HCT116 (cell line): ENCODE results near the gene DNTT. TPM values are rescaled to one million over a fixed set of nuclear protein-coding genes. Genes with fewer than 3 reads are reported as not detected.

Source experiments
- ATAC-seq: fragments of 200-7000 bp; cut with Tn5 transposase; 2 replicates; pipeline ENCODE4 v1.9.1; 2020; ENCODE audit warnings: mild to moderate bottlenecking, moderate library complexity
- BruUV-seq: library from RNA; stranded (reverse); fragments of 400-500 nt; replicated peaks from 2 replicates; lab custom pipeline; 2021; lab: Mats Ljungman, UMichigan
- CTCF ChIA-PET: fragments of 300-600 bp; sonication (Branson Sonifier 250); formaldehyde crosslinking; loops from one replicate; lab custom pipeline; 2021; ENCODE audit warnings: antibody characterized with exemption; lab: Charles Lee
- POLR2A ChIA-PET: fragments of 300-600, 350-600 bp; sonication (Branson Sonifier 250); formaldehyde crosslinking; loops from one replicate; lab custom pipeline; 2021; ENCODE audit warnings: antibody characterized with exemption; lab: Charles Lee
- RAD21 ChIA-PET, 2 experiments: fragments of 300-600 bp; sonication (Branson Sonifier 250); formaldehyde crosslinking; loops; one replicate each; lab custom pipeline; 2023; ENCODE audit warnings: low total read pairs in 2 of 2; ENCODE audit not compliant: uncharacterized antibody in 2 of 2, unreplicated experiment in 2 of 2, low non-redundant PET in 1 of 2; lab: Charles Lee
- DNase-seq: peaks from one replicate; pipeline ENCODE4 v3.0.0-alpha.2; 2010; ENCODE audit warnings: low read depth, low spot score
- H2AFZ ChIP-seq: fragments of 200-600 bp; shearing (Covaris generic), sonication (generic); 2 replicates; pipeline ENCODE4 v1.6.1; 2017; ENCODE audit warnings: low read depth, mixed run types, mixed read lengths, antibody characterized with exemption, low read length; ENCODE audit not compliant: poor library complexity, severe bottlenecking
- H3K27ac ChIP-seq: 2 replicates; pipeline ENCODE4 v1.5.1; 2012; ENCODE audit warnings: low read depth, low read length
- H3K27me3 ChIP-seq: fragments of 200-600 bp; sonication (generic); 2 replicates; pipeline ENCODE4 v1.6.1; 2016; ENCODE audit warnings: mixed run types, low read length, mixed read lengths; ENCODE audit not compliant: insufficient read depth
- H3K36me3 ChIP-seq, 2 experiments: fragments of 200-500 bp in 1 of 2; fragments of 200-600 bp in 1 of 2; sonication (Bioruptor generic) in 1 of 2; sonication (generic) in 1 of 2; 2 replicates each; pipeline versions ENCODE4 v1.5.1 to v1.6.1; 2014 to 2016; ENCODE audit warnings: low read length in 2 of 2, inconsistent platforms in 1 of 2, mixed read lengths in 1 of 2, mixed run types in 1 of 2; ENCODE audit not compliant: insufficient read depth in 2 of 2, control insufficient read depth in 1 of 2
- H3K4me1 ChIP-seq, 2 experiments: fragments of 200-600 bp in 1 of 2; sonication (generic) in 1 of 2; 2 replicates each; pipeline versions ENCODE4 v1.5.1 to v1.6.1; 2012 to 2017; ENCODE audit warnings: low read length in 2 of 2, inconsistent platforms in 1 of 2, mild to moderate bottlenecking in 1 of 2, mixed read lengths in 1 of 2, mixed run types in 1 of 2, moderate library complexity in 1 of 2; ENCODE audit not compliant: insufficient read depth in 2 of 2, control insufficient read depth in 1 of 2
- H3K4me2 ChIP-seq: fragments of 200-600 bp; sonication (generic); 2 replicates; pipeline ENCODE4 v1.6.1; 2017; ENCODE audit warnings: mixed run types, low read length, mixed read lengths
- H3K4me3 ChIP-seq, 2 experiments: fragments of 200-600 bp in 1 of 2; sonication (generic) in 1 of 2; replicated peaks in 1 of 2; 2 replicates each; pipeline ENCODE4 v1.5.1; 2011 to 2016; ENCODE audit warnings: low read length in 2 of 2, control low read depth in 1 of 2, low read depth in 1 of 2, mild to moderate bottlenecking in 1 of 2, mixed read lengths in 1 of 2, mixed run types in 1 of 2
- H3K79me2 ChIP-seq: fragments of 200-600 bp; sonication (generic); 2 replicates; pipeline ENCODE4 v1.6.1; 2017; ENCODE audit warnings: mild to moderate bottlenecking, mixed run types, low read length, moderate library complexity, mixed read lengths; ENCODE audit not compliant: insufficient read depth
- H3K9ac ChIP-seq: fragments of 200-600 bp; sonication (generic); 2 replicates; pipeline ENCODE4 v1.6.1; 2016; ENCODE audit warnings: low read length, mixed read lengths
- H3K9me2 ChIP-seq: fragments of 200-600 bp; sonication (generic), shearing (Covaris generic); 2 replicates; pipeline ENCODE4 v1.6.1; 2017; ENCODE audit warnings: mixed run types, mild to moderate bottlenecking, moderate library complexity; ENCODE audit not compliant: insufficient read depth
- H3K9me3 ChIP-seq, 2 experiments: fragments of 200-500 bp in 1 of 2; fragments of 200-600 bp in 1 of 2; sonication (Bioruptor generic) in 1 of 2; sonication (generic) in 1 of 2; 2 replicates each; pipeline ENCODE4 v1.6.1; 2014 to 2017; ENCODE audit warnings: low read length in 2 of 2, mixed read lengths in 2 of 2, inconsistent platforms in 1 of 2, low read depth in 1 of 2, mild to moderate bottlenecking in 1 of 2, mixed run types in 1 of 2, moderate library complexity in 1 of 2; ENCODE audit not compliant: control insufficient read depth in 1 of 2, insufficient read depth in 1 of 2
- H4K20me1 ChIP-seq: fragments of 200-600 bp; sonication (generic), shearing (Covaris generic); 2 replicates; pipeline ENCODE4 v1.6.1; 2017; ENCODE audit warnings: mixed run types, mild to moderate bottlenecking, moderate library complexity; ENCODE audit not compliant: insufficient read depth
- CBX3 ChIP-seq: IDR thresholded peaks from 2 replicates; pipeline ENCODE4 v1.6.1; 2012; ENCODE audit warnings: low read depth
- CEBPB ChIP-seq: IDR thresholded peaks from 2 replicates; pipeline ENCODE4 v1.6.1; 2012; ENCODE audit warnings: low read depth
- EGR1 ChIP-seq: IDR thresholded peaks from 2 replicates; pipeline ENCODE4 v1.6.1; 2012; ENCODE audit warnings: low read depth
- ELF1 ChIP-seq: IDR thresholded peaks from 2 replicates; pipeline ENCODE4 v1.6.1; 2012; ENCODE audit warnings: low read depth, borderline replicate concordance
- EZH2 ChIP-seq: fragments of 200-600 bp; sonication (generic); IDR thresholded peaks from 2 replicates; pipeline ENCODE4 v1.6.1; 2017; ENCODE audit warnings: antibody characterized with exemption, mixed run types
- FOSL1 ChIP-seq: IDR thresholded peaks from 2 replicates; pipeline ENCODE4 v1.6.1; 2012; ENCODE audit warnings: low read depth
- JUND ChIP-seq: IDR thresholded peaks from 2 replicates; pipeline ENCODE4 v1.6.1; 2012
- RAD21 ChIP-seq: IDR thresholded peaks from 2 replicates; pipeline ENCODE4 v1.6.1; 2012; ENCODE audit warnings: low read depth, mild to moderate bottlenecking
- SP1 ChIP-seq: IDR thresholded peaks from 2 replicates; pipeline ENCODE4 v1.6.1; 2012; ENCODE audit warnings: low read depth
- SRF ChIP-seq: IDR thresholded peaks from 2 replicates; pipeline ENCODE4 v1.6.1; 2012; ENCODE audit warnings: low read depth
- TCF7L2 ChIP-seq: IDR thresholded peaks from 2 replicates; pipeline ENCODE4 v1.7.0; 2011; ENCODE audit warnings: borderline replicate concordance, inconsistent platforms; ENCODE audit not compliant: insufficient read depth, insufficient read length; ENCODE audit errors: extremely low read depth
- ZFX ChIP-seq: fragments of 450-650 bp; IDR thresholded peaks from 2 replicates; pipeline ENCODE4 v1.6.1; 2017
- ZNF274 ChIP-seq: fragments of 200-500 bp; sonication (Bioruptor generic); IDR thresholded peaks from 2 replicates; pipeline ENCODE4 v1.6.1; 2014; ENCODE audit warnings: mild to moderate bottlenecking, low read depth, low read length, inconsistent platforms
- intact Hi-C: fragments of 100-400 bp; cut with micrococcal nuclease; formaldehyde crosslinking; loops from 2 replicates; pipeline ENCODE4 v1.10.0; 2022
- total RNA-seq: library from RNA; stranded (reverse); gene quantifications from one replicate; pipeline ENCODE4 v1.2.1, GENCODE V29; 2021; ENCODE audit not compliant: unreplicated experiment
- TF ChIP-seq, protein P1 (sequence below), 3 experiments: fragments of 200-600 bp in 1 of 3; sonication (generic) in 1 of 3; IDR thresholded peaks in 2 of 3; conservative IDR thresholded peaks in 1 of 3; 2 replicates each; pipeline ENCODE4 v1.5.1; 2012 to 2017; ENCODE audit warnings: low read depth in 2 of 3, low read length in 2 of 3, antibody characterized with exemption in 1 of 3, borderline replicate concordance in 1 of 3, control low read depth in 1 of 3, mild to moderate bottlenecking in 1 of 3, mixed read lengths in 1 of 3, mixed run types in 1 of 3, moderate library complexity in 1 of 3; ENCODE audit not compliant: insufficient read depth in 1 of 3
- TF ChIP-seq, protein P2 (sequence below): IDR thresholded peaks from 2 replicates; pipeline ENCODE4 v1.6.1; 2012; ENCODE audit warnings: low read depth
- TF ChIP-seq, protein P3 (sequence below): IDR thresholded peaks from 2 replicates; pipeline ENCODE4 v1.6.1; 2011; ENCODE audit warnings: mild to moderate bottlenecking, low read length, moderate library complexity; ENCODE audit not compliant: insufficient replicate concordance; ENCODE audit errors: extremely low read depth

The DNTT gene
- total RNA-seq, 1 experiment from 2014 or later, result not detected

DNA sequence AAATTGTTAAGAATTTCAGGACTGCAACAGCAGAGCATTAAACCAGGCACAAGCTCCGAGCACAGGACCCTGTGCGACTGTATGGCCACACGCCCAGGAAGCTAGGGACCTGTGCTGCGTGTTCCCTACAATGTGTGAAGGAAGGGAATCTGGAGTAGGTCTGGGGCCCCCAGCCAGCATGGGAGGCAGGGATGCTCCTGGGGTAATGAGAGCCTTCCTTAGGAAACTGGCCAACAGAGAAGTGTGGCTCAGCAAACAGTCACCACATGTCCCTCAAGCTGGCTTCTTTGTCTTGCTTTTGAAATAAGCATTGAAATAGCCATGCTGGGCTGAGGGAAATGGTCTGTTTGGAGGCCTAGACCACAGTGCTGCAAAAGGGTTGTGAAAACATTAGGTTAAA is 41.1 kb upstream of the DNTT start:
- Histone ChIP-seq H3K9me2 (no peaks in the 10 kb centered on the region), H3K9me3 (no peaks in the 10 kb centered on the region), H3K79me2 (no peaks in the 10 kb centered on the region), H3K9ac (no peak overlapping the region), H2AFZ (no peak overlapping the region), H3K36me3 (no peaks in the 10 kb centered on the region), H3K4me1 (peaks cover 10 to 30% of the 10 kb centered on the region in 2 experiments), H4K20me1 (no peaks in the 10 kb centered on the region), H3K4me2 (no peak overlapping the region), H3K27me3 (no peaks in the 10 kb centered on the region), H3K27ac (no peak overlapping the region), H3K4me3 (no peak overlapping the region)
- ChIA-PET RAD21 (no interaction called here), CTCF (no interaction called here), POLR2A (no interaction called here)
- ATAC-seq (no peak), DNase-seq (no peak)
- TF ChIP-seq CBX3 (no peak), FOSL1 (no peak), SP1 (no peak), RAD21 (no peak), EGR1 (no peak), JUND (no peak), ELF1 (no peak), SRF (no peak), CEBPB (no peak), ZNF274 (no peak), ZFX (no peak), EZH2 (no peak), TCF7L2 (no peak)
- TF ChIP-seq, protein P1, sequence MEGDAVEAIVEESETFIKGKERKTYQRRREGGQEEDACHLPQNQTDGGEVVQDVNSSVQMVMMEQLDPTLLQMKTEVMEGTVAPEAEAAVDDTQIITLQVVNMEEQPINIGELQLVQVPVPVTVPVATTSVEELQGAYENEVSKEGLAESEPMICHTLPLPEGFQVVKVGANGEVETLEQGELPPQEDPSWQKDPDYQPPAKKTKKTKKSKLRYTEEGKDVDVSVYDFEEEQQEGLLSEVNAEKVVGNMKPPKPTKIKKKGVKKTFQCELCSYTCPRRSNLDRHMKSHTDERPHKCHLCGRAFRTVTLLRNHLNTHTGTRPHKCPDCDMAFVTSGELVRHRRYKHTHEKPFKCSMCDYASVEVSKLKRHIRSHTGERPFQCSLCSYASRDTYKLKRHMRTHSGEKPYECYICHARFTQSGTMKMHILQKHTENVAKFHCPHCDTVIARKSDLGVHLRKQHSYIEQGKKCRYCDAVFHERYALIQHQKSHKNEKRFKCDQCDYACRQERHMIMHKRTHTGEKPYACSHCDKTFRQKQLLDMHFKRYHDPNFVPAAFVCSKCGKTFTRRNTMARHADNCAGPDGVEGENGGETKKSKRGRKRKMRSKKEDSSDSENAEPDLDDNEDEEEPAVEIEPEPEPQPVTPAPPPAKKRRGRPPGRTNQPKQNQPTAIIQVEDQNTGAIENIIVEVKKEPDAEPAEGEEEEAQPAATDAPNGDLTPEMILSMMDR (IDR thresholded peaks at IDR 0.05 in 2 of 3, conservative IDR thresholded peaks at IDR 0.05 in 1 of 3; ENCODE audit: borderline replicate concordance in 1 of 3, insufficient read depth in 1 of 3, low read depth in 2 of 3, low read length in 2 of 3), result no peak
- TF ChIP-seq, protein P2, sequence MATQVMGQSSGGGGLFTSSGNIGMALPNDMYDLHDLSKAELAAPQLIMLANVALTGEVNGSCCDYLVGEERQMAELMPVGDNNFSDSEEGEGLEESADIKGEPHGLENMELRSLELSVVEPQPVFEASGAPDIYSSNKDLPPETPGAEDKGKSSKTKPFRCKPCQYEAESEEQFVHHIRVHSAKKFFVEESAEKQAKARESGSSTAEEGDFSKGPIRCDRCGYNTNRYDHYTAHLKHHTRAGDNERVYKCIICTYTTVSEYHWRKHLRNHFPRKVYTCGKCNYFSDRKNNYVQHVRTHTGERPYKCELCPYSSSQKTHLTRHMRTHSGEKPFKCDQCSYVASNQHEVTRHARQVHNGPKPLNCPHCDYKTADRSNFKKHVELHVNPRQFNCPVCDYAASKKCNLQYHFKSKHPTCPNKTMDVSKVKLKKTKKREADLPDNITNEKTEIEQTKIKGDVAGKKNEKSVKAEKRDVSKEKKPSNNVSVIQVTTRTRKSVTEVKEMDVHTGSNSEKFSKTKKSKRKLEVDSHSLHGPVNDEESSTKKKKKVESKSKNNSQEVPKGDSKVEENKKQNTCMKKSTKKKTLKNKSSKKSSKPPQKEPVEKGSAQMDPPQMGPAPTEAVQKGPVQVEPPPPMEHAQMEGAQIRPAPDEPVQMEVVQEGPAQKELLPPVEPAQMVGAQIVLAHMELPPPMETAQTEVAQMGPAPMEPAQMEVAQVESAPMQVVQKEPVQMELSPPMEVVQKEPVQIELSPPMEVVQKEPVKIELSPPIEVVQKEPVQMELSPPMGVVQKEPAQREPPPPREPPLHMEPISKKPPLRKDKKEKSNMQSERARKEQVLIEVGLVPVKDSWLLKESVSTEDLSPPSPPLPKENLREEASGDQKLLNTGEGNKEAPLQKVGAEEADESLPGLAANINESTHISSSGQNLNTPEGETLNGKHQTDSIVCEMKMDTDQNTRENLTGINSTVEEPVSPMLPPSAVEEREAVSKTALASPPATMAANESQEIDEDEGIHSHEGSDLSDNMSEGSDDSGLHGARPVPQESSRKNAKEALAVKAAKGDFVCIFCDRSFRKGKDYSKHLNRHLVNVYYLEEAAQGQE, result no peak
- TF ChIP-seq, protein P3, sequence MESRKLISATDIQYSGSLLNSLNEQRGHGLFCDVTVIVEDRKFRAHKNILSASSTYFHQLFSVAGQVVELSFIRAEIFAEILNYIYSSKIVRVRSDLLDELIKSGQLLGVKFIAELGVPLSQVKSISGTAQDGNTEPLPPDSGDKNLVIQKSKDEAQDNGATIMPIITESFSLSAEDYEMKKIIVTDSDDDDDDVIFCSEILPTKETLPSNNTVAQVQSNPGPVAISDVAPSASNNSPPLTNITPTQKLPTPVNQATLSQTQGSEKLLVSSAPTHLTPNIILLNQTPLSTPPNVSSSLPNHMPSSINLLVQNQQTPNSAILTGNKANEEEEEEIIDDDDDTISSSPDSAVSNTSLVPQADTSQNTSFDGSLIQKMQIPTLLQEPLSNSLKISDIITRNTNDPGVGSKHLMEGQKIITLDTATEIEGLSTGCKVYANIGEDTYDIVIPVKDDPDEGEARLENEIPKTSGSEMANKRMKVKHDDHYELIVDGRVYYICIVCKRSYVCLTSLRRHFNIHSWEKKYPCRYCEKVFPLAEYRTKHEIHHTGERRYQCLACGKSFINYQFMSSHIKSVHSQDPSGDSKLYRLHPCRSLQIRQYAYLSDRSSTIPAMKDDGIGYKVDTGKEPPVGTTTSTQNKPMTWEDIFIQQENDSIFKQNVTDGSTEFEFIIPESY, result no peak
- intact Hi-C loops, result no loop called here
- no TSS peak for BruUV-seq
